HEK293T (cell line): ENCODE data around the gene SRRD.

Experiments used
- FOXA1 ChIP-seq: fragments of 450-650 bp; IDR thresholded peaks from 2 replicates; pipeline ENCODE4 v1.6.1; 2016; ENCODE audit warnings: mild to moderate bottlenecking
- PKNOX1 ChIP-seq: fragments of 450-650 bp; IDR thresholded peaks from 2 replicates; pipeline ENCODE4 v1.6.1; 2016
- SP1 ChIP-seq: fragments of 450-650 bp; IDR thresholded peaks from 2 replicates; pipeline ENCODE4 v1.6.1; 2017

GRCh38 chr22:26529345-26529744, 45.7 kb downstream of the SRRD start:
- TF ChIP-seq SP1 = no peak
- TF ChIP-seq PKNOX1 = no peak
- TF ChIP-seq FOXA1 = no peak
